ENCODE data around the gene KLF11.

The KLF11 gene

GRCh38 chr2:10042301-10043161 is 819 bp upstream of the KLF11 start:
- DNase-seq (ENCODE audit: low read depth), result no peak

DNA sequence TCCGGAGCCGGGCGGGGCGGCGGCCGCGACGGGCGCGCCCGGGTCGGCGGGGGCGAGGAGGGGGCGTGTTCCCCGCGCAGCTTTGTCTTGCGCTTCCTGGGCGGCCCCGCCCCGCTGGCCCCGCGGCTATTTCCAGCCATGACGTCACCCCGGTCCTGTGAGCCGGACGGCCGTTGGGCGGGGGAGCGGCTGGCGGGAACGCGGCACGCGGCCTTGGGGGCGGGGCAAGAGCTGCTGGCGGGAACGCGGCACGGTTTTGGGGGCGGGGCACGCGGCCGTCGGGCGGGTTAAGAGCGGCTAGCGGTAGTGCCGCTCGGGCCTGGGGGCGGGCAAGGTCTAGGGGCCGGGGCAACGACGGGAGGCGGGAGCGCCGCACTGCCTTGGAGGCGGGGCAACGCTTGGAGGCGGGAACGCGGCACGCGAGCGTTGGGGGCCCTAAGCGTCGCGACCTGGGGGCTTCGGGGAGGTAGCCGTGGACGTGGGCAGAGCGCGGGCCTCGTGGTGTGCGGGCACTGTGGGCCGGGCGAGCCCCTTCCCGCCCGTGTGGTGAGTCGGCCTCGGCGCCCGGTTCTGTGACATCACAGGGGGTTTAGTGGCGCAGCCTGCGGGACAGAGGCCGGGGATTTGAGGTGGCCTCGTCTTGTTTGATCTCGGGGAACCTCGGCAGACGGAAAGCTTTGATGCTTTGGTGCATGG is 704 bp downstream of the KLF11 start:
- peak; percentile 62 for DNase-seq (ENCODE audit: low read depth)

DNA sequence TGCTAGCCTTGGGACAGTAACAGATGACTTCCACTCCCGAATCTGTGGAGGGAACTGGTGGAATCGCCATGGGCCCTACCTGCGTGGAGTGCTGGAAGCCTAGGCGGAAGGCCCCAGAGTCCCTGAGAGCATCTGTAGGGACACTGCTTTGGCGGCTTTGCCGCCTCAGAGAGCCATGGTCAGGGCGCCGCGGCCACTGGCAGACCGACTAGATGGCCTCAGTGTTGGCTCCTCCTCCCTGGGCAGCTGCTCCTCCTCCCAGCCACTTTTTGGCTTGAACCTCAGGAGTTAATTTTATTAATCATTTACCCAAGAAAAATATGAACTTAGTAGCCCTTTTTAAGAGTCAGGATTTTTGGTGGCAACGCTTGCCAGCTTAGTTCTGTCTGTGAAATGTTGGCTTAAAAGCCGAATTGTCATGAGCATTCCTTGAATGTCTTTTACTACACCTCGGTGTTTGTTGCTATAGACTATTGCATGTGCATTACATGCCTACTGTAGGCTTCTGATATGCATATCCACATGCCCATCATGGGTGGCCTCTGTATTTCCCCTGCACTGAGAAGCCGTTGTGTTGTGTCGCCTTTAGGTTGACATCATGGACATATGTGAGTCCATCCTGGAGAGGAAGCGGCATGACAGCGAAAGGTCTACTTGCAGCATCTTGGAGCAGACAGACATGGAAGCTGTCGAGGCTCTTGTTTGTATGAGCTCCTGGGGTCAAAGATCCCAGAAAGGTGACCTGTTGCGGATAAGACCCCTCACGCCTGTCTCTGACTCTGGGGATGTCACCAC is 2.4 kb downstream of the KLF11 start:
- DNase-seq (ENCODE audit: low read depth), result no peak

- no peak for DNase-seq (ENCODE audit: low read depth)
Observed at GRCh38 chr2:10046931-10047330, 3.6 kb downstream of the KLF11 start.

GRCh38 chr2:10047616-10048500 is 4.5 kb downstream of the KLF11 start:
- no peak for DNase-seq (ENCODE audit: low read depth)

DNA sequence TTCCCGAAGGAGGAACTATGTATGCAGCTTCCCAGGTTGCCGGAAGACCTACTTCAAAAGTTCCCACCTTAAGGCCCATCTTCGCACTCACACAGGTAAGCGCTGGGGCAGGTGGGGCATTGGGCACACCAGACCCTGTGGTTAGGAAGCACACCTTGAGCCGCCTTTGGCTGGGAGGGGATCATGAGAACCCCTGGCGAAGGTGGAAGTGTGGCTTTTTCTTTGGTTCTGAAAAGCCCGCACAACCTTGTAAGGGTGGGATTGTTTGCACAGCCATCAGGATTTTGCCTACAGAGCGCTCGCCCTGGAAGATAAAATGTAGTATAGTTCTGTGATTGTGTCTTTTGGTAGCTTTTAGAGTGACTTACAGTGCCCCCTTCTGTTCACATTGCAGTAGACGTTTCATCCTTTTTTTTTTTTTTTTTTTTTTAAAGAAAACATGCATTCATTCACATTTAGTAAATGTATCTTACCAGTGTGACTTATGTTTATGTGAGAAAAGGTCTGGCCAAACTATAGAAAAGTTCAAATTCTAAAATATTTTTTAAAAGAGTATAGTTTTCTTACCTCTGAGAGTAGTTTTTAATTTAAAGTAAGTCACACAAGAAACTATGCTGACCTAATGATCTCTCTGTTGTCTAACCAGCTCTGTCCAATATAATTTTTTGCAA is 5.3 kb downstream of the KLF11 start:
- DNase-seq (ENCODE audit: low read depth), result no peak

- DNase-seq (ENCODE audit: low read depth), result no peak
Observed at GRCh38 chr2:10052216-10052615, 8.9 kb downstream of the KLF11 start.

DNA sequence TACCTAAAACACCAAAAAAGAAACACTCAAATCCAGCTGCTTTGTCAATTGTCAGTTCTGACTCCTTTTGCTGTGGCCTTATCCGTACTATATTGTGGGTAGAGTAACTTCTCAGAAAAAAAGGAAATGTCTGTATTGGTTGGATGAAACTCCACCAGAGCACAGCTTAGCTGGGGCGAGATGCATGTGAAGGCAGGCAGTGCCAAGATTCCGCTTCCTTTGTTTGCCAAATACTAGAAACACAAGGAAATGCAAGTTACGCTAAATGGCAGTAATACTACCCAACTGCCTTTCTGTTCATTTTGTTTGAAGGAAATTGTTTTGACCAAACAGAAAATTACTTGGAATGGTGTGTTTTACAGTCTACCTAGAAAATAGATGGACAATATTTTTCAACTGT is 10.0 kb downstream of the KLF11 start:
- no peak for DNase-seq (ENCODE audit: low read depth)

DNA sequence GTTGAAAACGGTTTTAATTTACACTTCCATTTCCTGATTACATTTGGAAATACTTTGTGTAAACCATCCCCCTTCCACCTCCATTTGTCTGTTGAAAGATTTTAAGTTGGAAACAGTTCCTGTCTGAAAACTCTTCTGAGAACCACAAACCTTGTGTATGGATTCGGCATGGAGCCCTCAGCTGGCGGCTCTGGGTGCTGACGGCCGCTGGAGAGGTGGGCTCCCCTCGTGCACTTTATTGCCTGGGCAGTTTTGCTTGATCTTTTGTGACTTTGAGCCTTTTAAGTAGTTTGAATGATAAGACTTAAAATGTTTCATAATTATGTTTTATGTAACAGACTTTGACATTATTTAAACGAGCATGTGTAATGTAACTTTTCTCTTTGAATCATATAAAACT is 11.1 kb downstream of the KLF11 start:
- DNase-seq (ENCODE audit: low read depth), result no peak

- no peak for DNase-seq (ENCODE audit: low read depth)
Observed at GRCh38 chr2:10054976-10055375, 11.6 kb downstream of the KLF11 start.

GRCh38 chr2:10056439-10056838 is 13.1 kb downstream of the KLF11 start:
- DNase-seq (ENCODE audit: low read depth), result no peak

DNA sequence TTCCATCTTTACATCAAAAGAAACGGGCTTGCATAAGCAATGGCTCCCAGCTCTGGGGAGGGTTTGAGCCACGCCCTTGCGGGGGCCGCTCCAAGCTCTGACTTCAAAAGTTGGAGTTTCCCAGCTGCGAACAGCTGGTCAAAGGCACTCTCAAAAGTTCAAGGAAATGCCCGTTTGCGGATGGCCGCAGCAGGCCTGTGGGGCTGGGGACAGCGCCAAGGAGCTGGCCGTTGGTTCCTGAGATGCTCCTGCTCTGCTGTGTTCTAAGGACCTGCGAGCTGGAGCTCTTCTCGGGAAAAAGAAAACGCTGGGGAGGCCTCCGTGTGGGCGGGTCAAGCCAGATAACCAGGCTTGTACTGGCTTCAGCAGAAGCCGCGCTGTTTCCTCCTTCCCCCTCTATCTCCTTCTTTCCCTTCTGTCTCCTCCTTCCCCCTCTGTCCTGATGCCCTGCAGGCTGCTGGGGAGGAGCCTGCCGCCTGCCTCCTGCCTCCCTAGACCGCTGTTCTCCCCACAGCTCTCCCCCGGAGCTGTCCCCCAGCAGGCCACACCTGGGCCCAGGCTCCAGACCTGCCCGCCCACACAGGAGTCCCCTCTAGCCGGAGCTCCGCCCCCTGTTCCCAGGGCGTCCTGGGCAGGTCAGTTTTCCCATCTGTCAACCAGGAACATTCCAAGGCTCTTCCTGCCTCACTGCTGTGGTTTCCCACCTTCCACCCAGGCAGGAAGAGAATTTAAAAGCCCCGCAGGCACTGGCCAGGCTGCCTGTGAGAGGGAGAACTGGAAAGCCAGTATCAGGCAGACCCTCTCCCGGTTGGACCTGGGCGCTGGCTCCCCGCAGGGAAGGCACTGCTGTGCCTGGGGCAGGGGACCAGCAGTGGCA is 14.1 kb downstream of the KLF11 start:
- DNase-seq (ENCODE audit: low read depth), result no peak

GRCh38 chr2:10058251-10059015 is 15.1 kb downstream of the KLF11 start:
- DNase-seq (ENCODE audit: low read depth), result no peak

DNA sequence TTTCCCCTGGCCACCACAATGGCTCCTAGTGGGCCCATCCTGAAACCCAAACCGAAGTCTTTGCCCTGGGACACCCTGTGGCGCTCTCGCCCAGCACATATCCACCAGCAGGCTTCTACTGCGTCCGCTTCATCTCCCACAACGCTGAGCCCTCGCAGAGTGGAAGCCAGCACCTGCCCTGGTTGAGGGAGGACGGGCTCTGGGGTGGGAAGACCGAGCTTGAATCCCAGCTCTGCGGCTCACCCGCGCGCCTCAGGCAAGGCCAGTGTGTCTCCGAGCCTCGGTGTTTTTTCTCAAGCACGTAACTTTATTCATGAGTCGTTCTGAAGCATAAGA is 15.6 kb downstream of the KLF11 start:
- no peak for DNase-seq (ENCODE audit: low read depth)

- DNase-seq (ENCODE audit: low read depth), result no peak
Observed at GRCh38 chr2:10059552-10060335, 16.4 kb downstream of the KLF11 start.

- DNase-seq (ENCODE audit: low read depth), result no peak
Observed at GRCh38 chr2:10061221-10061925, 18.0 kb downstream of the KLF11 start.

- no peak for DNase-seq (ENCODE audit: low read depth)
Observed at GRCh38 chr2:10062931-10063365, 19.6 kb downstream of the KLF11 start.

GRCh38 chr2:10063566-10063965 is 20.2 kb downstream of the KLF11 start:
- no peak for DNase-seq (ENCODE audit: low read depth)

All from HS-27A (cell line).